NCI-H345 (cell line): Measurements from ENCODE around the gene FAM20A.
A peak's percentile ranks its signal among the peaks of the same experiment; 100 is the strongest.
"Not testable (repeated sequence)": the region's sequence is repeated elsewhere in the genome, so short reads cannot be mapped to it uniquely, and the experiment has no call there.

Experiments
- DNase-seq: peaks from one replicate; lab custom pipeline; 2025; lab: John Stamatoyannopoulos, UW

Gene FAM20A

DNA sequence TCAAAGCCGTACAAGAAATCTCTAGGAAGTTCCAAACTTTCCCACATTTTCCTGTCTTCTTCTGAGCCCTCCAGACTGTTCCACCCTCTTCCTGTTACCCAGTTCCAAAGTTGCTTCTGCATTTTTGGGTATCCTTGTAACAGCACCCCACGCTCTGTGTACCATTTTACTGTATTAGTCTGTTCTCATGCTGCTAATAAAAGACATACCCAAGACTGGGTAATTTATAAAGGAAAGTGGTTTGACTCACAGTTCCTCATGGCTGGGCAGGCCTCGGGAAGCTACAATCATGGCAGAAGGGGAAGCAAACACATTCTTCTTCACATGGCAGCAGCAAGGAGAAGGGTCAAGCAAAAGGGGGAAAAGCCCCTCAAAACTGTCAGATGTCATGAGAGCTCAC lies 82.1 kb downstream of the FAM20A start:
- DNase-seq, result not testable (repeated sequence)

DNA sequence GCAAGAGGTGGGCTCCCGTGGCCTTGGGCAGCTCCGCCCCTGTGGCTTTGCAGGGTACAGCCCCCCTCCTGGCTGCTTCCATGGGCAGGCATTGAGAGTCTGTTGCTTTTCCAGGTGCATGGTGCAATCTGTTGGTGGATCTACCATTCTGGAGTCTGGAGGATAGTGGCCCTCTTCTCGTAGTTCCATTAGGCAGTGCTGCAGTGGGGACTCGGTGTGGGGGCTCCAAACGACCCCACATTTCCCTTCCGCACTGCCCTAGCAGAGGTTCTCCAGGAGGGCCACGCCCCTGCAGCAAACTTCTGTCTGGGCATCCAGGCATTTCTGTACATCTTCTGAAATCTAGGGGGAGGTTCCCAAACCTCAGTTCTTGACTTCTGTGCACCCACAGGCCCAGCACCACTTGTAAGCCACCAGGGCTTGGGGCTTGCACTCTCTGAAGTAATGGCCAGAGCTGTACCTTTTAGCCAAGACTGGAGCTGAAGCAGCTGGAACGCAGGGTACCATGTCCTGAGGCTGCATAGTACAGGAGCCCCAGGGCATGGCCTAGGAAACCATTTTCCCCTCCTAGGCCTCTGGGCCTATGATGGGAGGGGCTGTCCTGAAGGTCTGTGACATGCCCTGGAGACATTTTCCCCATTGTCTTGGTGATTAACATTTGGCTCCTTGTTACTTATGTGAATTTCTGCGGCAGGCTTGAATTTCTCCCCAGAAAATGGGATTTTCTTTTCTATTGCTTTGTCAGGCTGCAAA lies 82.9 kb downstream of the FAM20A start:
- no peak for DNase-seq

DNA sequence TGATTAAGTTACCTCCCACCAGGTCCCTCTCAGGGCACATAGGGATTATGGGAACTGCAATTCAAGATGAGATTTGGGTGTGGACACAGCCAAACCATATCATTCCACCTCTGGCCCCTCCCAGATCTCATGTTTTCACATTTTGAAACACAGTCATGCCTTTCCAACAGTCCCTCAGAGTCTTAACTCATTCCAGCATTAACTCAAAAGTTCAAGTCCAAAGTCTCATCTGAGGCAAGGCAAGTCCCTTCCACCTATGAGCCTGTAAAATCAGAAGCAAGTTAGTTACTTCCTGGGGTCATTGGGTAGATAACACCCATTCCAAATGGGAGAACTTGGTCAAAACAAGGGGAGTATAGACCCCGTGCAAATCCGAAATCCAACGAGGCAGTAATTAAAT lies 83.6 kb downstream of the FAM20A start:
- not testable (repeated sequence) for DNase-seq

DNA sequence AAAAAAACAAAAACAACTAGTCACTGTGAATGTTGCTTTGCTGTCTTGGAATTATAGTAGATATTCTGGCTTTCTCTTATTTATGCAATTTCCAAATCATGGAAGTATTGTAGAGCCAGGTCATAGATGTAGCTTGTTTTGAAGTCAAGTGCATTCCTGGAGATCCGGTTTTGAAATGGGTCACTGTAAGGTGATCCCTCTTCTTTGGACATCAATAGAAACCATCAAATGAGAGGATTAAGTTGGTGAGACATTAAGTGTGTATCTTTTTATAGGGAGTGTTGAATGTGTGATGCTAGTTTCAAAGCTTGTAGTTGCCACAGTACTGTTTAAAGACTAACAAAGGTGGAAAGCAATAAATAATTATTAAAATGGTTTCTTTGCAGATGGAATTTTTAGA lies 84.4 kb downstream of the FAM20A start:
- DNase-seq, result no peak

DNA sequence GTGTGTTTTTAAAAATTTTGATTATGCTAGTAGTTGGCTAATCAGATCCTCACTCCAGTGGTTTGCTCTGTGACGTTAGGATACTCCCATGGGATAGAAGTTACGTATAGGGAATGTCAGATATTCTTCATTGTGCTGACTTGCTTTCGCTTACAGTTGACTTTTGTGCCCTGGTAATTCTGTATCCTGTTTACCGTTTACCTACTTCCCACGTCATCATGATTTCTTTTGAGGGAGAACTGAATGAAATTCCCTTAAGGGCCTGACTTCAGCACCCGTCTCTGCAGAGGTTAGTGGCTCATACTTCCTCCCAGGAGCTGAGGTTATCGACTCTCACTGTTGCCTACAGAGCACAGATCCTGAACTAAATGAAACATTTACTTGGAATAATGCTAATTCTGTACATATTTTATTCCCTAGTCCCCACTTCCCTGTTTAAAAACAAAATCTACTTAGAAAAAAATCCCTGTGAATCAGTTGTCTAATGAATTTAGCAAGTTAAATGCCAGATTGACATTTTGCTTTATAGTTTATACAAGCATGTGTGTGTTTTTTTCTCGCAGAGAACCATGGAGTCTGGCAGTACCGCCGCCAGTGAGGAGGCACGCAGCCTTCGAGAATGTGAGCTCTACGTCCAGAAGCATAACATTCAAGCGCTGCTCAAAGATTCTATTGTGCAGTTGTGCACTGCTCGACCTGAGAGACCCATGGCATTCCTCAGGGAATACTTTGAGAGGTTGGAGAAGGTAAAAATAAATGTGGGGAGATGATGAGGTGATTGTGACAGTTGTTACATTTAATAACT lies 86.1 kb downstream of the FAM20A start:
- DNase-seq, result no peak

DNA sequence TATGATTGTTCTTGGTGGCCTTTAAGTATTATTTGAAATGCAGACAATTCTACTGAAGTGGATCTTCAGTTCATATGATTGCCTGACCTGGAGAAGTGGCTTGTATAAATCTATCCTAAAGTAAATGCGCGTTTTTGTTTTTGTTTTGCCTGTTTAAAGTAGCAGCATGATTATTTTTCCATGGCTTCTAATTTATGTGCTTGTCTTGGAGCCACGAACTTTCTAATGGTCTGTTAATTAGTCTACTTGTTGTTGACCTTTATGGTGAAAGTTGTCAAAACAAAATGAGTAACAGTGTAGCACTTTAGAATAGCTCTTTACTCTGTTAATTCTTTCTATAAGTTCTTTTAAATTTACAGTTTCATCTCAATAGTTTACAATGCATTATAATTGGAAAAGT lies 87.2 kb downstream of the FAM20A start:
- DNase-seq, result no peak

DNA sequence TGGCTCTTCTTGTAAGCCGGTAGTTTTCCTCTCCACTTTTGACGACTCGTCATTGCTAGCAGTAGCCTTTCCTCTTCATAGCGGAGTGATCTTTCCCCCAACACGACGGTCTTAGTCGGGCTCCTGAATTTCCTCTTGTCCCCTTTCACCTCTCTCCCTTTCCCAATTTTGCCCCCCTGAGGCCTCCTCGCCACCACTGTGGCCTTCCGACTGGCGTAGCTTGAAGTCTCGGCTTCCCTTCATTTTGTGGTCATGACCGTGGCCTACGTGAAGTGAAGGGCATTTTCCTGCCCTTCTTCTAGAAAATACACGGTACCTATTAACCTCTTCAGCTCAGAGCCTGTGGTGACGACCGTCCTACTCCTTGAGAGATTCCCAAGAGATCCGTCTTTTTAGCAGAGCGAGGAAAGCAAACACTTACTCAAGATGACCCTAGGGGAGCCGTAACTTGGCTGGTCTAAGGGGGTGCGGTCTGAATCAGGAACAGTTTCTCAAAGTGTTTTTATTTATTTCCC lies 88.2 kb downstream of the FAM20A start:
- peak; percentile 11 for DNase-seq

DNA sequence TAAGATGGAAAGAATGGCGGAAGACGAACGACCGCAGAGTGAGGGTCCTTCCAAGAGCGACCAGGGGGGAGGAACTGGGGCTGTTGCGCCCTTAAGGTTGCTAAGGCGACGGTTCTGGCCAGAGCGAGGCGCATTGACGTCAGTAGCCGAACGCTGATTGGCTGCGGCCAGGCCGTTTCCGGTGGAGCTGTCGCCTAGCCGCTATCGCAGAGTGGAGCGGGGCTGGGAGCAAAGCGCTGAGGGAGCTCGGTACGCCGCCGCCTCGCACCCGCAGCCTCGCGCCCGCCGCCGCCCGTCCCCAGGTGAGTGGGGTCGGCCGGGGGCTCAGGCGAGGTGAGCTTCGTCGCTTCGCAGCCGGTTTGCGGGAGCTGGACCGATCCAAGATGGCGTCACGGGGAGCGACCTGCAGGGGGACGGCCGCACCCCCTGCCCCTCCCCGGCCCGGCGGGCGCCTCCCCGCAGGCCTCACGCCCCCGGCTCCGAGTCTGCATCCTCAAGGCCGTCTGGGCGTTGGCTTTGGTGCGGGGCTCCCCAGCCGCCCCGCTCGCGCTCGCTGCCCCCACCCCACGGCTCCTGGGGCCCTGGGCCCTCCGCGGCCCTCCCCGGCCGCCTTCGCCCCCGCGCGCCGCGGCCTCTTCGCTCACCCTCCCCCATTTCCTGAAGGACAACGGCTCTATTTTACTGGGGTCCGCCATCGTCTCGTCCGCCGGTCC lies 88.8 kb downstream of the FAM20A start, which contains the start of gene PRKAR1A:
PRKAR1A (plus strand) TSS at position 184 of the 713 bp plus-strand sequence. CDS start 2,970 bp downstream, outside the sequence.
- DNase-seq, result peak; percentile 96

DNA sequence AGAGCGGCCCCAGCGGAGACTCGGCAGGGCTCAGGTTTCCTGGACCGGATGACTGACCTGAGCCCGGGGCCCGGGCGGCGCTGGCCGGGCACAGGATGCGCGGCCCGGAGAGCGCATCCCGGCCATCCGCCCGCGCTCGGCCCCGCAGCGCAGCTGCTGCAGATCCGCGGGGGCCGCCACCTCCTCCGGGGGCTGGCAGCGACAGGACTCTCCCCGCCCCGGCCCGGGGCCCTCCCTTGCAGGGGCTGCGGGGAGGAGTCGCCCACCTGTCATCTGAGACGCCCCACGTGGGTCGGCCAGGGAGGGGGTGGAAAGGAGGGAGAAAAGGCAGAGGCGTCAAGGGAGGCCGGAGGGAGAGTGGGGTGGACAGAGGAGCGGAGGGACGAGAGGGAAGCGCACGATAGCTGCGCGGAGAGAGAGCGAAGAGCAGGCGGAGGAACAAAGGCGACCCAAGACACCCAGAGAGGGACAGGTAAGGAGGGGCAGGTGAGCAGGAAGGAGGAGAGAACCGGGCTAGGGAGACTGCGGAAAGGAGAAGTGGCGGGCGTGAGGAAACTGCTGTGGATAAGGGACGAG lies 89.4 kb downstream of the FAM20A start:
- DNase-seq, result peak; percentile 79

DNA sequence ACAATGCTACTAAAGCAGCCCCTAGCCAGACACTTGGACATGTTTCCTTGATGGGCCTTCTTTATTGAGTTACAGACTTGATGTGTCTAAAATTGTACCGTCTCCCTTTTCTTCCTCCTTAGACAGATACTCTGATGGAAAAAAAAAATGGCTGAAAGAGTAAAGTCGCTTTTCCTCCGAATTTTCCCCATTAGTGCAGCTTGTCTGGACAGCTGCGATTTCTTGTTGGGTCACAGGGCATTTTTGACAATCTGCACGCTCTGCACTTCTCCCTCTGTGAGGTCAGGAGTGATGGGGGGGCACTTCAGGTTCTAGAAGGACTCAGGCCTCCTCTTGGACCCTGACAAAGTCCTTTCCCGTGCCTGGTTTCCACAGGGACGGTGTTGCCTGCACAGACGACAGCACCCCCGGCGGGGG lies 89.9 kb downstream of the FAM20A start:
- no peak for DNase-seq

DNA sequence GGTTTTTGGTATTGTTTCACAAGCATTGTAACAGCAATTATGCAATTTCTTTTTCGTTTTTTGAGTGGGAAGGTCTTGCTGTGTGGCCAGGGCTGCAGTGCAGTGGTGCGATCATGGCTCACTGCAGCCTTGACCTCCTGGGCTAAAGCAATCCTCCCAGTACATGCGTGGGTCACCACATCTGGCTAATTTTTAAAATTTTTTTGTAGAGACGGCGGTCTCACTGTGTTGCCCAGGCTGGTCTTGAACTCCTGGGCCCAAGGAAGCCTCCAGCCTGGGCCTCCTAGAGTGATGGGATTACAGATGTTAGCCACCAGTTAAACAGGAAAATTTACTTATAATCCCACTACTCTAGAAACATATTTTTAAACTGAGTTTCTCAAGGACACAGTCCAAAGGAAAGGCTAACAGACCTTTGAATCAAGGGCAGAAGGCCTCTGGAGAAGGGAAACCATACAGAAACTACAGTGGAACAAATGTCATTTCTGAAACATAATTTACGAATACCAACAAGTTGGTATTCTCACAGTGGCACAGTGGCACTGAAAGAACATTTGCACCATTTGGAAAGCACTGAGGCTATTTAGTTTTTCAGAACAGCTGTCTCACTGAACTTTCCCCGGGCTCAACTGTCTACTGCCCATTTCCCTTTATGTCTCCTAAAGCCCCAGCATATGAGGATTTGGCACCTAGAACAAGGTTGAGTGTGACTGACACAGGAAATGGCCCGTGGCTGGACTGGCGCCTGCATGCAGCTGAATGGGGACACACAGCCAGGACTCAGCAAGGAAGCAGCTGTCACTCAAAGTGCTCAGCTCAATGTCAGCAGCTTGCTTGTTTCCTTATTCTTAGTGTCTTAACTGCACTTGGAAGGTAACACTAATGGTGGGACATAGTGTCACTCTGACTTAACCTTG lies 91.8 kb downstream of the FAM20A start:
- DNase-seq, result peak; percentile 83

DNA sequence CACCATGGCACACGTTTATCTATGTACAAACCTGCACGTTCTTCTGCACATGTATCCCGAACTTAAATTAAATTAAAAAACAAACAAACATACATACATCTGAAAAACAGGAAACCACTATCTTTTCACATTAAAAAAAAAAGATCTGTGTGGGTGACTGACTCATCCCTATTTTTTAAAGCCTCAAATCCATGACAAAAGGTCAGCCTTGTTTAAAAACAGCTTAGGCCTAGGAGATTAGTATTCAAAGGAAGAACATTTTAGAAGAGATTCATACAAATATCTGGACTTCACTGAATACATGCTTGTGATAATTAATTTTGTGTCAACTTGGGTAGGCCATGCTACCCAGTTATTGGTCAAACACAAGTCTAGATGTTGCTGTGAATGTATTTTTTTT lies 93.6 kb downstream of the FAM20A start:
- no peak for DNase-seq

DNA sequence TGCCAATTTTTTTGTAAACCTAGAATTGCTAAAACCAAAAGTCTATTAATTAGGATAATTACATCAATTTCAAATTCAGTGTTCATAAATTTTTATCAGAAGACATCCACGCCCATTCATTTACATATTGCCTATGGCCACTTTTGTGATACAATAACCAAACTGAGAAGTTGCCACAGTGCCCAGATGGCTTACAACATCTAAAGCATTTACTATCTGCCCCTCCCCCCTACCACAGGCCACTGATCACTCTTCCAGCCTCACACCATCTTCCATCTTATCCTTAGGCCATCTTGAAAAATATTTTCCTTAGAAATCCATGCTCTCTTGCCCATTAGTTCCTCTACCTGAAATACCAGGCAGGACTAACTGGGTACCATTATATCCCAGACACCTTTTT lies 95.2 kb downstream of the FAM20A start:
- no peak for DNase-seq

DNA sequence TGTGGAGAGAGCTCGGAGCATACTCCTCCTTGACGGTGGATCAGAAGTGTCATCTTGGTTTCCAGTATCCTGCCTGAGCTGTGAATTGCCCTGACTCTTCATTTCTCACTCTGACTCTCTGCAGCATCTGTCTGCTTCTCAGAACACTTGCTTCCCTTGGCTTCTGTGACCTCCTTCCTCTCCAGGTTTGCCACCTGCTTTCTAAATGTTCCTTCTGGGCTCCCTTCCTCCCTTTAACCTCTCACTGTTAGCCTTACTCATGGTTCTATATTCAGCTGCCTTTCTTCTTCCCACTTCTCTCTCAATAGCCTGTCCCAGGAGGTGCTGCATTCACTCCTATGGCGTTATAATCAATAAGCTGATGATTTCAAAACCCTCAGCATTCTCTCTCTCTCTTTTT lies 100.1 kb downstream of the FAM20A start:
- DNase-seq, result no peak

DNA sequence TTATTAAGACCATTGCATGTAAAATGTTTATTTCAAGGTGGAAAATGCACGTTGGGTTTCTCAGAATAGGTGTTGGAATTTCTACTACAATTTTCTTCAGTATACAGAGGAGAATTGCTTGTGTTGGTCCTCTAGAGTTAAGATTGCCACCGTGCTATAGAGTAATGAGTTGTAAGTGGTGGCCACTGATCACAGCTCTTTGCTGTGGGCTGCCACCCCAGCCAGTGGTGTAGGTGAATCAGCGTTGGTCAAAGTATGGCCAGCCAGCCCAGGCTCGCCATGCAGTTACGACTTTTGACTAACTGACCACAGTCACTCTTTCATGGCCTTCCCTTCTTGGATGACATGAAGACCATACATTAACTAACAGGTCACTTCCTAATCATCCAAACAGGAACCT lies 101.6 kb downstream of the FAM20A start:
- no peak for DNase-seq

DNA sequence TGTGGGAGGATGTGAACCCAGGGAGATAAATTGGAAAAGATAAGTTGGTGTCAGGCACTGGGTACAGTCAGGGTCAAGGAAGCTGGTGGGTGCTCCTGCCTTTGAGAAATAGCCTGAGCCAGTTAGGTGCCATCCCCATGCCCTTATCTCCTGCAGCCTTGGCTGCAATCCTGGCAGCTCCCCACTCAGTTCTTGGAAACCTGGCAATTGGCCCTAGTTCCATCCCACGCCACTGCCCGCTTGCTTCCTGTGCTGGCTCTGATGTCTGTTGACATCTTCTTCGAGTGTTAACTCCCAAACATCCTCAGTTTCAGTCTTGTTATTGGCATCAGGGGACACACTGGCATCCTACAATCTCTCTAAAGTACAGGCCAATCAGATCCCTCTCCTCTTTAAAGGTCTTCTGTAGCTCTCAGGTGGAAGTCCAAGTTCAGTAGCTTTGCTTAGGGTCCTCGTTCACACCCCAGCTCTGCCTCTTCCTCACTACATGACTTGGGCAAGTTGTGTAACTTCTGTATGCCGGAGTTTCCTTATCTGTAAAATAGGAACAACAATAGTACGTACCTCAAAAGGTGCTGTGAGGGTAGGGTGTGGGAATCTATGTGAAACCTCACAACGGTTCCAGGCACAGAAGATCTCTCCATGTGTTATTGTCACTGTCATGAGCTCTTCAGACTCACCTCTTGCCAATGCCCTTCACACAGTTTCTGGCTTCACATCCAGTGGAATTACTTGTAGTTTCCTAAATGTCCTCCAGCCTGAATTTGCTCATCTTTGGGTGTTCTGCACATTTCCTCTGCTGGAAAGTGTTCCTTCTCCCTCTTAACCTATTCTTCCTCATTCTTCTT lies 102.5 kb downstream of the FAM20A start:
- DNase-seq, result no peak

DNA sequence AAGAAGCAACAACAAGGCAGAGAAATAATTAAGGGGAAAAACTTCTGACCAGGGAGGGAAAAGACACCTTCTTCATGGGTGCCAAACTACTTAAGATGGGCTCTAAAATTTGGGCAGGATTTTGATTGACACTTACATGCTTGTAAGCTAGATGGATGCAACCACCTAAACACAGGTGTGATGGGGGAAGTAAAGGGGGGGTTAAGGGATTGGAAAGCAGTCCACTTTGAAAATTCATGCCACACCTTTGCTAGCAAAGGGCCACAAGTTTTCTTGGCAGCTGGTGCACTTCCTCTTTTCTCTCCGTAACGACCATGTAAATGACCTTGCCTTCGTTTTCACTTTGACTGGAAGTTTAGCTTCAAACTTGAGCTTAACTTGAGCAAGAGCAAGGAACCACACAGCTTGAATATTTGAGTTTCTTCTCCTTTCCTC lies 103.3 kb downstream of the FAM20A start:
- no peak for DNase-seq

DNA sequence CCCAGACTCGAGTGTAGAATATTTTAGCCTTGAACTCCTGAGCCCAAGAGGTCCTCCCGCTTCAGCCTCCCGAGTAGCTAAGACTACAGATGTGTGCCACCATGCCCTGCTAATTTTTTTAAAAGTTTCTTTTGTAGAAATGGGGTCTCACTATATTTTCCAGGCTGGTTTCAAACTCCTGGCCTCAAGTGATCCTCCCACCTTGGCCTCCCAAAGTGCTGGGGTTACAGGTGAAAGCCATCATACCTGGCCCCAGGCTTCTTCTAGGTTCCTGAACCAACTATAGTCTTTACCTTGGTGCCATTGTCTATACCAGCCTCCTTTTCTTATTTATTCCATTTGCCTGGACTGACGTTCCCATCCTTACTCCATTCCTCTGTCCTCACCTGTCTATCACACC lies 106.1 kb downstream of the FAM20A start:
- DNase-seq, result no peak

DNA sequence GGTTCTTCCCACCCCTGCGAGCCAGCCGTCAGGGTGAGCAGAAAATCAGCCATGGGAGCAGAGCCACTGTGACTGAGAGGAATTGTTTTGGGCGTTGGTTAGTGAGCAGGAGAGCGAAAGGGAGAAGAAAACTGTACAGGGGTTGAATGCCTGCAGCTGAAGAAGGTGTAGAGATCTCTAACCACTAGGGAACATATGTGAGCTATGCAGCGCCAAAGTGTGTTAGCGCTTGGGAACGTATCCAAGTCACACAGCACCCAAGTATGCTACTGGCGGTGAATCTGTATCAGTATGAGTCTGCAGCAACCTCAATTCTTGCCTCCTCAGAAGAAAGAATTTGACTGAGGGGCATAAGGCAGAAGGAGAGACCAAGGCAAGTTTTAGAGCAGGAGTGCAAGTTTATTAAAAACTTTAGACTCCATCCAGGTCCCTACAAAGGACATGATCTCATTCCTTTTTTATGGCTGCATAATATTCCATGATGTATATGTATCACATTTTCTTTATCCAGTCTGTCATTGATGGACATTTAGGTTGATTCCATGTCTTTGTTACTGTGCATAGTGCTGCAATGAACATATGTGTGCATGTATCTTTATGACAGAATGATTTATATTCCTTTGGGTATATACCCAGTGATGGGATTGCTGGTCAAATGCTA lies 108.6 kb downstream of the FAM20A start:
- DNase-seq, result not testable (repeated sequence)
